GM21423 (cell line): ENCODE measurements around the gene TSHZ3.

Source experiments
- ATAC-seq: cut with Tn5 transposase; IDR thresholded peaks from one replicate; pipeline ENCODE4 v1.9.1; 2021; ENCODE audit warnings: mild to moderate bottlenecking, moderate library complexity; ENCODE audit not compliant: unreplicated experiment

Gene TSHZ3

DNA sequence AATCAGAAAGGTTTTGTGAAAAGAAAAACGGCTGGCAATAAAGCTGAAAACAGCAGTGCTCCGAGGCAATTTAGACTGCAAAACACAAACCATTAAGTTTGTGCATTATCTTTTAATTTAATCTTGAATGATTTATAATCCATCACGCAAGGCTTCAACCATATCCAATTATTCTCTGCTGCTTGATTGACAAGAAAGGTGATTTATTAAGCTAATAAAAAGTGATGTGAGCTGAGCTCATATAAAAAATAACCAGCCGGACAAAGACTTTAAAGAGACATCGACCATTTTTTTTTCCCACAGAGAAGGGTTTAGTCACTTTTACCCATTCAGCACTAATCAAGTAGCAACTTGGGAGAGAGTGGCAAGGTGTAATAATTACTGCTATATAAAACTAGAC lies 33.6 kb downstream of the TSHZ3 start:
- ATAC-seq, result no peak

DNA sequence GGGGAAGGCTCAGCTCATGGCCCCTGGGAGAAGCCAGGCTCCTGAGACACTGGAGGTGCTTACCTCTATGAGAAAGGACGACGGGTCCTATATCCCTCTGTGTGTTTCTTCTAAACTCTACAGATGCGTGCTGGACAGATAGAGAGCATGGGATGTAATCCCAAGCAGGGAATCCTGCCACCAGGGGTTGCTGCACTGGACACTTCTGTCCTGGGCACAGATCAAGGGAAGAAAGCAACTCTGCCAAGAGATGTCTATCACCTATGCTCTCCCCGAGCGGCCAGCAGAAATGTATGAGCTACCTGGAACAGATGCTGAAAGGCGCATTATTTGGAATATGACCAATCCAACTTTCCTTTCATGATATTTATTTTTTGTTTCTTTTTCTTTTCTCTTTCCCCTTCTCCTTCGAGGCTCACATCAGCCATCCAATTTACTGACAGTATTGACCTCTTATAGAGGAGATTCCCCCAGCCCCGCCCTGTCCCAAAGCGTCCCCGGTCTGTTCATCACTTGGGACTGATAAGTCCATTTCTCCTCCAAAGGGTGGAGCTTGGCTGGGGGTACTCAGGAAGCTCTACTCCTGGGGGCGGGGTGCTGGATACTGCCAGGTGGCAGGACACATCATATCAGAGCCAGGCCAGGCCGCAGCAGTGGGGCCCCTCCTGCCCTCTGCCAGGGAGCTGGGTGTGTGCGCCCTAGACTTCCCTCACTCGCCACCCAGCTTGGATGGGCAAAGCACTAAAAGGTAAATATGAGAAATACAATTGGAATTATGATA lies 34.2 kb downstream of the TSHZ3 start:
- no peak for ATAC-seq

GRCh38 chr19:31314156-31314555 lies 35.1 kb downstream of the TSHZ3 start:
- ATAC-seq, result no peak

GRCh38 chr19:31313291-31314030 lies 35.8 kb downstream of the TSHZ3 start:
- no peak for ATAC-seq

DNA sequence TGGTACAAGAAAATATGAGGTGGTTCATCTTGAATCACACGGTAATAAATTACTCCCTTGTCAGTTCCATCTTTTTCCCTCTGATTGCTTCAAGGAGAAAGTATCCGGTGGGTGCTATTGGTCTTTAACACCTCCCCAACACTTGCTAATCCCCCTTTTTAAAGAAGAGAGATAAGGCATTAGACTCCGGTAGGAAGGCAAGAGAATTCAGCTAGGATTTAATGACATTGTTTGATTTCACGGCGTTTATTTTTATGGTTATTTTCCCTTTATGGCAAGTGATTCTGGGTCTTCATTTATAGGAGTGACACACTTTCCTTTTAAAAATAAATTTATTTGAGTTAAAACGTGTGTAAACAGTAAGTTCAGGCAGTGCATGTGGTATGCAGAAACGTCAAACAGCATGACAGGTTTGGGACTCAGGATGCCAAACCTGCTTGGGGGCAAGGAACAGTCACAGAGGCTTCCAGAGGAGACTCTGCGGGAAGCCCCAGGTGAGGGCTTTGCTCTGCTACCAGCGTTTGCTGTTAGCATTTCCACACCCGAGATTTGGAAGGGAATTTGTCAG lies 36.5 kb downstream of the TSHZ3 start:
- no peak for ATAC-seq

- no peak for ATAC-seq
Measured at GRCh38 chr19:31312009-31312676, 37.1 kb downstream of the TSHZ3 start.

- no peak for ATAC-seq
Measured at GRCh38 chr19:31310432-31311133, 38.7 kb downstream of the TSHZ3 start.

DNA sequence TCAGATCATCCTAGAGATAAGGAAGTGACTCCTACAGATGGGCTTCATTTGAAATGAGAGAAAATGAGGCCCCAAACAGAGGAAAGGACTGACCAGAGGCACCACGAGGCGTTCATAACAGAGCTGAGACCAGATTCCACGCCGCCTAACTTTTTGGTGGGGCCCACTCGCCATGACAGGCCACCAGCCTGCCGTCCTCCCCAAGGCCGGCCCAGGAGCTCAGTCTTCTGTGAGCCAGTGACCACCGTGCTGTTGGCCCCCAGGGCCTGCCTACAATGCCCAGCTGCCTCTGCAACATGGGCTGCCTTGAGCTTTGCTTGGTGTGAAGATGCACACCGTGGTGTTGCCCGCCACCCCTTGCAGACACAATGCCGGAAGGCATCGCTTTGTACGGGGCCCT lies 40.5 kb downstream of the TSHZ3 start:
- no peak for ATAC-seq

- ATAC-seq, result no peak
Measured at GRCh38 chr19:31307071-31307669, 42.1 kb downstream of the TSHZ3 start.

DNA sequence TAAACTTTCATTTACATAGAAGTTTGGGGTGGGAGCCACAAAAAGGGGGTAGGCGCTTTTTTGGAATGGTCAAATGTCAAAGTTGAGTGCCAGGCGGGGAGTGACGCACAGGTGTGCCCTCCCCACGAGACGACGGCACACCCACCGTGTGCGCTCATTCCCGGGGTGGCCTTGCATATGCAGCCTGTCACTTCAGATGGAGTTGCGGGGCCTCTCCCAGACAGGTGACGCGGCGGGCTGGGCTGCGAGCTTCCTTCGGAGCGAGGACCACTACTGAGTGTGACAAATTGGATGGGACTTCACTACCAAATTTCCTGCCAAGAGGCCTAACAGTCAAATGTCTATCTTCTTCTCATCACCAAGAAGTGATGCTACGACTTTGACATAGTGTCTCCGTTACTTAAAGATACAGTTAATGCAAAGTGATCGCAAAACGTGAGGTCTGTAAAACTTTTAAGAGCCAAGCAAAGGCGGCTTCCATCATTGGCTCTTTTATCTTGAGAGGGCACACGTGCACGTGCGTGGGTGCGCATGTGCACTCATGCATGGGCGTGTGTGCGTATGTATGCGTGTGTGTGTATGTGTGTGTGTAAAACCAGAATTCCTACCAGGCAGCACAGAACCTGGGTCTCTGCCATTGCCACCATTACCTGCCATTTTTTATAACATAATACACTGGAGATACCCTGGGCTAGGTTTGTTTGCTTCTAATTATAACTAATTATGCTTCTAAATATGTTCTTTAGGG lies 43.1 kb downstream of the TSHZ3 start:
- no peak for ATAC-seq

GRCh38 chr19:31304831-31305312 lies 44.4 kb downstream of the TSHZ3 start:
- no peak for ATAC-seq

GRCh38 chr19:31303262-31303815 lies 45.9 kb downstream of the TSHZ3 start:
- no peak for ATAC-seq

GRCh38 chr19:31301306-31301980 lies 47.8 kb downstream of the TSHZ3 start:
- ATAC-seq, result no peak

DNA sequence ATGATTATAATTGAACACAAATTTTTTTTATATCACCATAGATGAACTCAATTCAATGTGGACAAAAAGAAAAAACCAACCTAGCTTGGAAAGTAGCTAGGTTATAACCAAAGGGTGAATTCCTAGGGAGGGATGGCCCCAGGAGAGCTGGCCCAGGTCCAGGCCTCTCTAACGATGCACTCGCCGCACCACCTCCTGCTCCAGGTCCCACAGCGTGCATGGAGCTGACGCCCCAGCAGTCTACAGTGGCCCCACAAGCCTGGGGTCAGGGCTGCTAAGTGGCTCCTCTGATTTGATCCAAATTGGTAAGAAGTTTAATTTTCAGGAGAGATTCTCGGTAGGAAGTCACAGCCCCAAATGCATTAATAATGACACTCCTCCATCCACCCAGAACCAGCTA lies 48.8 kb downstream of the TSHZ3 start:
- no peak for ATAC-seq

GRCh38 chr19:31299665-31300064 lies 49.6 kb downstream of the TSHZ3 start:
- no peak for ATAC-seq

DNA sequence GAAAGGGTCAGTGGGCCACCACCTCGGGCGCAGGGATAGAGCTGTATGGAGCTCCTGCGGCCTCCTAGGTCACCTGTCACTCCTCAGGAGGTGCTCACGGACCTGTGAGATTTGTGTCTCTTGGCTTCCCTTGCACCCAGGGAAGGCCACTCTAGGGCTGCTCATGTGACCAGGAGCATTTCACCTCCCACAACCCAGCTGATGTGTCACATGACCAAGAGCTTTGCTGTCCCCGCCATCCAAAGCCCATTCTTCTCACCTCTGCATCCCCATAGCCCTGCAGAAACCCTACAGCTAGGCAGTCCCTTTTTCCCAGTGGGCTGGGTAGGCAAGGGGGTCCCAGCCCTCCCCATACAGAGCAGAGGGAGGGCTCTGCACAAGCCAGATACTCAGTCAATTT lies 51.2 kb downstream of the TSHZ3 start:
- no peak for ATAC-seq

DNA sequence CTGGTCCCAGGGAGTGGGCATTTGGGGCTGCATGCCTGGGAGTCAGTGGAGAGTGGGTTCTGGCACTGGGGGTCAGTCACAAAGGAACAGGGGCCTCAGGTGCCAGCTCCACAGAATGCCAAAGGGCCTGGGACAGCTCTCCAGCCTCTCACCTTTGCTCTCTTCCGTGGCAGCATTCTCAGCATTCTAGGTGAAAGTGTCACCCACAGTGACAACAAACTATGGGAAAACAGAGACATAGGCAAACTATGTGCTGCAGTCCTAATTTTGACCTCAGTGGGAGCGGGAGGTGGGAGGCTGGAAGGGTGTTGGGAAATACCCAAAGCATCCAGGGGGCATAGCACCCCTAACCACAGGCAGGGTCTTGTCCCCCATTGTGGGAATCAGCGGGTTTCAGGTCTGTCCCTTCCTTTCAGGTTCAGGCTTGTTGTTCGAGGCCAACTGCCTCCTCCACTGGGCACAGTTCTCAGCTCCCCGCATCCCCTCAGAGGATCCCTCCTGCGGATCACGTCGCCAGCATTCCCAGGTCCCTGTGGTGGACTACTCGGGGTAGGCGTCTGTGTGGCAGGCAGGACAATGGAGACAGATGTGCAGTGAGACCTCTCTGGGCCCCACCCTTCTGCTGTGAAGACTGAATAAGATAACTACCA lies 52.4 kb downstream of the TSHZ3 start:
- no peak for ATAC-seq

- no peak for ATAC-seq
Measured at GRCh38 chr19:31294189-31294588, 55.0 kb downstream of the TSHZ3 start.
